Neuronal stem cell (in vitro differentiated cells): Measurements from ENCODE around the gene ARMCX4. TPM values are rescaled to one million over a fixed set of nuclear protein-coding genes. Genes with fewer than 3 reads are reported as not detected.

Experiments used
- DNase-seq: peaks from one replicate; pipeline ENCODE4 v3.0.0-alpha.2; 2013; ENCODE audit warnings: low spot score
- H2AFZ ChIP-seq: one replicate; pipeline ENCODE4 v1.6.1; 2013; ENCODE audit warnings: mild to moderate bottlenecking, low read length, inconsistent platforms
- H2AK5ac ChIP-seq: 2 replicates; pipeline ENCODE4 v1.6.1; 2013; ENCODE audit warnings: low read depth, mild to moderate bottlenecking, inconsistent platforms, low read length, moderate library complexity, mixed read lengths
- H2BK120ac ChIP-seq: 2 replicates; pipeline ENCODE4 v1.6.1; 2013; ENCODE audit warnings: low read depth, mild to moderate bottlenecking, inconsistent platforms, low read length, moderate library complexity, mixed read lengths
- H2BK12ac ChIP-seq: one replicate; pipeline ENCODE4 v1.6.1; 2013; ENCODE audit warnings: low read length, inconsistent platforms
- H2BK15ac ChIP-seq: 2 replicates; pipeline ENCODE4 v1.6.1; 2013; ENCODE audit warnings: mild to moderate bottlenecking, low read length, inconsistent platforms, mixed read lengths
- H2BK5ac ChIP-seq: one replicate; pipeline ENCODE4 v1.6.1; 2013; ENCODE audit warnings: inconsistent platforms, mild to moderate bottlenecking, low read length, moderate library complexity
- H3K14ac ChIP-seq: one replicate; pipeline ENCODE4 v1.6.1; 2013; ENCODE audit warnings: low read length, inconsistent platforms
- H3K18ac ChIP-seq: 2 replicates; pipeline ENCODE4 v1.6.1; 2013; ENCODE audit warnings: low read length, inconsistent platforms
- H3K23ac ChIP-seq: 2 replicates; pipeline ENCODE4 v1.6.1; 2013; ENCODE audit warnings: low read depth, mild to moderate bottlenecking, mixed read lengths, low read length, inconsistent platforms; ENCODE audit not compliant: poor library complexity
- H3K27ac ChIP-seq: replicated peaks from 3 replicates; pipeline ENCODE4 v1.5.1; 2013; ENCODE audit warnings: low read length, inconsistent platforms
- H3K27me3 ChIP-seq, 3 experiments: 2 replicates each; pipeline ENCODE4 v1.6.1; 2013; ENCODE audit warnings: low read length in 3 of 3, mild to moderate bottlenecking in 2 of 3, inconsistent platforms in 1 of 3, low read depth in 1 of 3, mixed read lengths in 1 of 3, moderate library complexity in 1 of 3; ENCODE audit not compliant: control insufficient read depth in 3 of 3, insufficient read depth in 3 of 3
- H3K36me3 ChIP-seq, 2 donors: replicated peaks in 1 of 2; 2 replicates each; pipeline ENCODE4 v1.6.1; 2013; ENCODE audit warnings: low read length in 2 of 2; ENCODE audit not compliant: control insufficient read depth in 2 of 2, insufficient read depth in 2 of 2
- H3K4ac ChIP-seq: 2 replicates; pipeline ENCODE4 v1.6.1; 2013; ENCODE audit warnings: inconsistent platforms, mild to moderate bottlenecking, low read length, moderate library complexity
- H3K4me1 ChIP-seq, 2 donors: 1 replicate in 1 of 2; 2 replicates in 1 of 2; pipeline ENCODE4 v1.6.1; 2013; ENCODE audit warnings: low read length in 2 of 2, low read depth in 1 of 2; ENCODE audit not compliant: control insufficient read depth in 2 of 2, insufficient read depth in 1 of 2
- H3K4me2 ChIP-seq: one replicate; pipeline ENCODE4 v1.6.1; 2013; ENCODE audit warnings: mild to moderate bottlenecking, low read length, inconsistent platforms; ENCODE audit not compliant: insufficient read depth, poor library complexity, severe bottlenecking
- H3K4me3 ChIP-seq, 2 donors: 2 replicates each; pipeline ENCODE4 v1.5.1; 2013; ENCODE audit warnings: low read length in 2 of 2, mild to moderate bottlenecking in 2 of 2, inconsistent platforms in 1 of 2, moderate library complexity in 1 of 2
- H3K79me1 ChIP-seq: one replicate; pipeline ENCODE4 v1.6.1; 2013; ENCODE audit warnings: low read depth, mild to moderate bottlenecking, inconsistent platforms, low read length, moderate library complexity
- H3K9ac ChIP-seq: one replicate; pipeline ENCODE4 v1.6.1; 2013; ENCODE audit warnings: mild to moderate bottlenecking, low read depth, low read length, inconsistent platforms; ENCODE audit not compliant: poor library complexity
- H3K9me3 ChIP-seq, 2 donors: replicated peaks in 1 of 2; 2 replicates each; pipeline versions ENCODE3 to v1.6.1; 2013; ENCODE audit warnings: low read length in 2 of 2, mild to moderate bottlenecking in 2 of 2, inconsistent platforms in 1 of 2, low read depth in 1 of 2, mixed read lengths in 1 of 2, moderate library complexity in 1 of 2; ENCODE audit not compliant: control insufficient read depth in 2 of 2, insufficient read depth in 1 of 2
- H4K8ac ChIP-seq: one replicate; pipeline ENCODE4 v1.6.1; 2013; ENCODE audit warnings: low read depth, mild to moderate bottlenecking, inconsistent platforms, low read length, moderate library complexity
- H4K91ac ChIP-seq: one replicate; pipeline ENCODE4 v1.6.1; 2013; ENCODE audit warnings: low read length, low read depth, mild to moderate bottlenecking, inconsistent platforms; ENCODE audit not compliant: poor library complexity
- WGBS, 2 donors: extraction: QIAGEN DNeasy Blood & Tissue Kit; methylation state at CpG; one replicate each; pipeline ENCODE4 v1.1.7; 2013; ENCODE audit warnings: missing lambda C conversion rate in 2 of 2, mixed read lengths in 1 of 2; ENCODE audit not compliant: insufficient read length in 2 of 2, insufficient replicate concordance in 1 of 2; ENCODE audit errors: extremely low coverage in 2 of 2; 5-methylcytosine and 5-hydroxymethylcytosine counted together
- polyA plus RNA-seq, 2 experiments: library from polyadenylated mRNA; stranded (reverse); fragments of 200-250 nt; gene quantifications; one replicate each; pipeline ENCODE4 v1.2.3, GENCODE V29; 2013

The ARMCX4 gene
- polyA plus RNA-seq (2013, experiment 1 of 2): 11.8 TPM
- 11.4 TPM for polyA plus RNA-seq (2013, experiment 2 of 2)

DNA sequence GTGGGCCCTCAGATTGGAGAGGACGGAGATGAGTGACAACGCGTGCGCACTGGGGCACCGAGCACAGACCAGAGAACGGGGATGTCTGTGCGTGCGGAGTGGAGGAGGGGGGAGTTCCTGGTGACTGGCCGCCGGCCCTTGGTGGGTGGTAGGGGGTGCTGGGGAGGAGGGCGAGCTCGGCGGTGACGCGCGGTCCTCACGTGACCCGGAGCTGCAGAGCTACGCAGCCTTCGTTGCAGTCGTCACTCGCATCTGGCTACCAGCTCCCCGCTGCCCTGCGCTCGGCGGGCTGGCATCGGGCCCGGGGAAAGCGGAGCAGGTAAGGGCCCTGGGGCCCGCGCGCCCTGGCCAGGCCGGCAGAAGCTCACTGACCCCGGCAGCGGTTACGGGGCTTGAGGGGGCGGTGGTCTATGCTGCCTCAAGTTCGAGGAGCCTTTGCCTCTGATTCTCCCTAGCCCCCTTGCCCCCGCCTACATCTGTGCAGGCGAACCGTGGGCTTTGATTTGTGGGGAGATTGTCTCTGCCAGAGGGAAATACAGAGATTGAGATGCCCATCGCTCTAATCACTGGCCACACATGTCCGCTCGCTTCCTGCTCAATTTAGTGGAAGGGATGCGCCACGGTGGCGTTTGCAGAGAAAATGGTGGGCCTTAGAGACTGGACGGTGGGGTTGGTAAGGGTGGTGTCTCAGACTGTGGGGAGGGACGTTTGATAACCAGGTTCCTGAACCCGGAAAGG lies at the start of gene ARMCX4:
Gene ARMCX4, plus strand, starts transcription at position 245 of the 738 bp plus-strand sequence. CDS start 3,134 bp downstream, outside the sequence.
- no peak within 1 kb of the TSS for H4K8ac ChIP-seq
- H3K27ac ChIP-seq: no peak within 1 kb of the TSS
- H2BK12ac ChIP-seq: no peak within 1 kb of the TSS
- H3K4me3 ChIP-seq: peak within 1 kb of the TSS; percentile 53 to 86
- no peak within 1 kb of the TSS for H2BK120ac ChIP-seq
- peak within 1 kb of the TSS; percentile 60 for H3K4me2 ChIP-seq
- H2AK5ac ChIP-seq: no peak within 1 kb of the TSS
- no peak within 1 kb of the TSS for H3K23ac ChIP-seq
- H3K9ac ChIP-seq: peak within 1 kb of the TSS; percentile 72
- no peaks in the 10 kb centered on the region for H3K27me3 ChIP-seq
- no peak within 1 kb of the TSS for H3K14ac ChIP-seq
- no peaks in the 10 kb centered on the region for H3K9me3 ChIP-seq
- H3K4ac ChIP-seq: no peak within 1 kb of the TSS
- H2BK5ac ChIP-seq: no peak within 1 kb of the TSS
- H2AFZ ChIP-seq: peak within 1 kb of the TSS; percentile 85
- H3K36me3 ChIP-seq: peaks cover 2 to 16% of the 10 kb centered on the region in 2 donors
- H3K79me1 ChIP-seq: no peaks in the 10 kb centered on the region
- no peak within 1 kb of the TSS for H2BK15ac ChIP-seq
- no CpG with 5 or more reads among the region's 50 CpGs for WGBS, 2 donors
- peak; percentile 47 for DNase-seq
- peaks cover 5 to 7% of the 10 kb centered on the region in 2 donors for H3K4me1 ChIP-seq
- no peak within 1 kb of the TSS for H4K91ac ChIP-seq
- H3K18ac ChIP-seq: peak within 1 kb of the TSS; percentile 52

DNA sequence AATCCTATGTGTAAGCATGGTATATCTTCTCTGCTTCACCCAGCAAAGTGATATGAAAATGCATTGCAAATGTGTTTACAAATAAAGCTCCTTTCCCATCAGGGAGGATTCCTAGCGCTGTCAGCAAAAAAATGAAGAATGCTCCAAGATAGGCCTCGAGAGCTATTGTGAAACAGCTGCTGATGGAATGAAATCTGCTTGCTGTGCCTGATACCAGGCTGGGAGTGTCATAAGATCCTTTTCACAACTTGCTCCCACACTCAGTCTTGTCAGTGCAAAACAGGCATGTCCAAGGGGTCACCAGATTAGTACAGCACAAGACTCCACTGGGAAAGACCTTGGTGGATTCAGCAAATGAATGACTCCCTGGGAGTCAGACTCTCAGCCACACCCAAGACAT lies 43.2 kb upstream of the ARMCX4 start:
- Histone ChIP-seq H2AK5ac (no peak overlapping the region), H3K27me3 (peaks cover 0 to 3% (median 0%) of the 10 kb centered on the region in 3 experiments), H3K14ac (no peak overlapping the region), H3K36me3 (peaks cover 0 to 9% of the 10 kb centered on the region in 2 donors), H3K23ac (no peak overlapping the region), H3K9me3 (peaks cover 0 to 3% of the 10 kb centered on the region in 2 donors), H3K79me1 (no peaks in the 10 kb centered on the region), H3K4me3 (no peak overlapping the region), H2BK15ac (no peak overlapping the region), H2BK12ac (no peak overlapping the region), H3K4me1 (no peaks in the 10 kb centered on the region), H4K8ac (no peak overlapping the region), H2AFZ (no peak overlapping the region), H2BK5ac (no peak overlapping the region), H3K18ac (no peak overlapping the region), H3K9ac (no peak overlapping the region), H3K4ac (no peak overlapping the region), H3K4me2 (no peak overlapping the region), H2BK120ac (no peak overlapping the region), H3K27ac (no peak overlapping the region), H4K91ac (no peak overlapping the region)
- no CpG with 5 or more reads among the region's 2 CpGs for WGBS, 2 donors
- DNase-seq: no peak

DNA sequence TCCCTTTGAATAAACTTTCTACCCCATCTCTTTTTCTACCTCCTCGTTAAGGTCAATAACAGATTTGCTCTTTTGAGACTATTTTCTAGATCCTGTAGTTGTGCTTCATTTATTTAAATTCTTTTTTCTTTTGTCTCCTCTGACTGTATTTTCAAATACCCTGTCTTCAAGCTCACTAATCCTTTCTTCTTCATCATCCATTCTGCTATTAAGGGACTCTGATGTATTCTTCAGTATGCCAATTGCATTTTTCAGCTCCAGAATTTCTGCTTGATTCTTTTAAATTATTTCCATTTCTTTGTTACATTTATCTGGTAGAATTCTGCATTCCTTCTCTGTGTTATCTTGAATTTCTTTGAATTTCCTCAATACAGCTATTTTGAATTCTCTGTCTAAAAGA lies 36.0 kb upstream of the ARMCX4 start:
- Histone ChIP-seq H3K27me3 (peaks cover 0 to 3% (median 0%) of the 10 kb centered on the region in 3 experiments), H3K9me3 (no peaks in the 10 kb centered on the region), H4K8ac (no peak overlapping the region), H3K4me2 (no peak overlapping the region), H3K4me3 (no peak overlapping the region), H2BK12ac (no peak overlapping the region), H2AK5ac (no peak overlapping the region), H2BK120ac (no peak overlapping the region), H3K4ac (no peak overlapping the region), H3K79me1 (no peaks in the 10 kb centered on the region), H3K18ac (no peak overlapping the region), H3K9ac (no peak overlapping the region), H3K23ac (no peak overlapping the region), H3K27ac (no peak overlapping the region), H2AFZ (no peak overlapping the region), H4K91ac (no peak overlapping the region), H3K4me1 (no peaks in the 10 kb centered on the region), H3K36me3 (peaks cover 0 to 2% of the 10 kb centered on the region in 2 donors), H2BK15ac (no peak overlapping the region), H2BK5ac (no peak overlapping the region), H3K14ac (no peak overlapping the region)
- WGBS, 2 donors: no CpG with 5 or more reads among the region's 1 CpG
- no peak for DNase-seq

DNA sequence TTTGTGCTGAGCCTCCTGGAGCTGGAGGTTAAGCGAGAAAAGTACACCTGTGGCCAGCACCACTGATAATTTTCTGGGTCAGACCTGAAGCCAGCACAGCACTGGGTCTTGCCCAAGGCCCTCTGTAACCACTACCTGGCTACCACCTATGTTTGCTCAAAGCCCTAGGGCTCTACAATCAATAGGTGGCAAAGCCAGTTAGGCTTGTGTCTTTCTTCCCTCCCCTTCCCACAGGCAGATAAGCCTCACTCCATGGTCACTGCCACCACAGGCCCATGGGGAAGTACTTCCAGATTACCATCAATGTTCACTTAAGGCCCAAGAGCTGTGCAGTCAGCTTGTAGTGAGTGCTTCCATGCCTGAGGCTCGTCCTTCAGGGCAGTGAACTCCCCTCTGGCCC lies 35.2 kb upstream of the ARMCX4 start:
- H3K4me1 ChIP-seq: no peaks in the 10 kb centered on the region
- H3K4me3 ChIP-seq: no peak overlapping the region
- H4K91ac ChIP-seq: no peak overlapping the region
- H3K27ac ChIP-seq: no peak overlapping the region
- no peak overlapping the region for H2AK5ac ChIP-seq
- H3K79me1 ChIP-seq: no peaks in the 10 kb centered on the region
- no peak overlapping the region for H2BK5ac ChIP-seq
- H2BK15ac ChIP-seq: no peak overlapping the region
- no peak overlapping the region for H3K4ac ChIP-seq
- no peak overlapping the region for H2BK12ac ChIP-seq
- no peaks in the 10 kb centered on the region for H3K9me3 ChIP-seq
- no peak overlapping the region for H2AFZ ChIP-seq
- no peak overlapping the region for H3K18ac ChIP-seq
- DNase-seq: no peak
- no peak overlapping the region for H2BK120ac ChIP-seq
- no peak overlapping the region for H3K23ac ChIP-seq
- H4K8ac ChIP-seq: no peak overlapping the region
- H3K27me3 ChIP-seq: peaks cover 0 to 3% (median 0%) of the 10 kb centered on the region in 3 experiments
- H3K36me3 ChIP-seq: peaks cover 0 to 2% of the 10 kb centered on the region in 2 donors
- no peak overlapping the region for H3K14ac ChIP-seq
- no CpG with 5 or more reads among the region's 2 CpGs for WGBS, 2 donors
- H3K9ac ChIP-seq: no peak overlapping the region
- no peak overlapping the region for H3K4me2 ChIP-seq
